Measurements from ENCODE around the gene ACSS3.

Gene ACSS3, protein sequence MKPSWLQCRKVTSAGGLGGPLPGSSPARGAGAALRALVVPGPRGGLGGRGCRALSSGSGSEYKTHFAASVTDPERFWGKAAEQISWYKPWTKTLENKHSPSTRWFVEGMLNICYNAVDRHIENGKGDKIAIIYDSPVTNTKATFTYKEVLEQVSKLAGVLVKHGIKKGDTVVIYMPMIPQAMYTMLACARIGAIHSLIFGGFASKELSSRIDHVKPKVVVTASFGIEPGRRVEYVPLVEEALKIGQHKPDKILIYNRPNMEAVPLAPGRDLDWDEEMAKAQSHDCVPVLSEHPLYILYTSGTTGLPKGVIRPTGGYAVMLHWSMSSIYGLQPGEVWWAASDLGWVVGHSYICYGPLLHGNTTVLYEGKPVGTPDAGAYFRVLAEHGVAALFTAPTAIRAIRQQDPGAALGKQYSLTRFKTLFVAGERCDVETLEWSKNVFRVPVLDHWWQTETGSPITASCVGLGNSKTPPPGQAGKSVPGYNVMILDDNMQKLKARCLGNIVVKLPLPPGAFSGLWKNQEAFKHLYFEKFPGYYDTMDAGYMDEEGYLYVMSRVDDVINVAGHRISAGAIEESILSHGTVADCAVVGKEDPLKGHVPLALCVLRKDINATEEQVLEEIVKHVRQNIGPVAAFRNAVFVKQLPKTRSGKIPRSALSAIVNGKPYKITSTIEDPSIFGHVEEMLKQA

DNA sequence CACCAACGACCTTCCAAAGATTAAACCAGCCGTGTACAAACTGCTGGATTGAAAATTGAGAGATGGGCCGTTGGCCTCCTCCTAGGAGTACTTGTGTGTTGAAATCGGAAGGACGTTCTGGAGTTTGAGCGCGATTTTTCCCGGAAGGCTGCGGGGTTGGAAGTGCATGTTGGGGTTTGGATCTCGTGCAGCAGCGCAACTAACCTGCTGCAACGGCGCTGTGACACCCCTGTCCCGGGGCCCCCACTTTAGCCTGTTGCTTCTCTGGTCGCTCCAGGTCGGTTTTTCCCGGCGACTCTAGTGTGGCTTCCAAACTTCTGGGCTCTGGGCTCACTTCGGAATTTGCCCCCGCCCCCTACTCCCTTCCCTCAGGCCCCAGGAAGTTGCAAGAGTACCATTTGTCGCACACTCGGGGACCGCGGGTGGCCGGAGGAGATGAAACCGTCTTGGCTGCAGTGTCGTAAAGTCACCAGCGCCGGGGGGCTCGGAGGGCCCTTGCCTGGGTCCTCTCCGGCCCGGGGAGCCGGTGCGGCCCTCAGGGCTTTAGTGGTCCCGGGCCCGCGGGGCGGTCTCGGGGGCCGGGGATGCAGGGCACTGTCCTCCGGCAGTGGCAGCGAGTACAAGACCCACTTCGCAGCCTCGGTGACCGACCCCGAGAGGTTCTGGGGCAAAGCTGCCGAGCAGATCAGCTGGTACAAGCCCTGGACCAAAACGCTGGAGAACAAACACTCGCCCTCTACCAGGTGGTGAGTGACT, at the start of gene ACSS3:
ACSS3 (plus strand) TSS at position 394 of the 756 bp plus-strand sequence; CDS start at position 436, 42 bp downstream.
- TF ChIP-seq, protein P1, sequence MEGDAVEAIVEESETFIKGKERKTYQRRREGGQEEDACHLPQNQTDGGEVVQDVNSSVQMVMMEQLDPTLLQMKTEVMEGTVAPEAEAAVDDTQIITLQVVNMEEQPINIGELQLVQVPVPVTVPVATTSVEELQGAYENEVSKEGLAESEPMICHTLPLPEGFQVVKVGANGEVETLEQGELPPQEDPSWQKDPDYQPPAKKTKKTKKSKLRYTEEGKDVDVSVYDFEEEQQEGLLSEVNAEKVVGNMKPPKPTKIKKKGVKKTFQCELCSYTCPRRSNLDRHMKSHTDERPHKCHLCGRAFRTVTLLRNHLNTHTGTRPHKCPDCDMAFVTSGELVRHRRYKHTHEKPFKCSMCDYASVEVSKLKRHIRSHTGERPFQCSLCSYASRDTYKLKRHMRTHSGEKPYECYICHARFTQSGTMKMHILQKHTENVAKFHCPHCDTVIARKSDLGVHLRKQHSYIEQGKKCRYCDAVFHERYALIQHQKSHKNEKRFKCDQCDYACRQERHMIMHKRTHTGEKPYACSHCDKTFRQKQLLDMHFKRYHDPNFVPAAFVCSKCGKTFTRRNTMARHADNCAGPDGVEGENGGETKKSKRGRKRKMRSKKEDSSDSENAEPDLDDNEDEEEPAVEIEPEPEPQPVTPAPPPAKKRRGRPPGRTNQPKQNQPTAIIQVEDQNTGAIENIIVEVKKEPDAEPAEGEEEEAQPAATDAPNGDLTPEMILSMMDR (IDR thresholded peaks at IDR 0.05) = no peak

DNA sequence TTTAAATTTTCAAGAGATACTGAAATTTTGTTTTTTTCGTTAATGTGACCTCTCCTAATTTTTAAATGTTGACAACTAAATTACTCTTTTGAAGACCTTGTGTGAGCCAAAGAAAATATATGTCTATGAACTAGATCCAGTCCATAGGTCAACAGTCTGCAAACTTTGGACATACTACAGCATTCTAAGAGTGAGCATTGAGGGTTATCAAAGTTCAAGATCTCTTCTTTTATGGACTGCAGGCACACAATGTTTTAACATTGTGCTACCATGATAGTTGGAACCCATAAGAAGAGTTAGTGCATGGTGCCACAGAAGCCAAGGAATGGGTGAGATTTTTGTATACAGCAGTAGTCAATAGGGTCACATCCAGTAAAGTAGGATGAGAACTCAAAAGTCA, 43.0 kb upstream of the ACSS3 start:
- TF ChIP-seq, protein P1 (IDR thresholded peaks at IDR 0.05) = no peak

GRCh38 chr12:81039231-81039630, 38.6 kb upstream of the ACSS3 start:
- TF ChIP-seq, protein P1 (IDR thresholded peaks at IDR 0.05) = no peak

- TF ChIP-seq, protein P1 (IDR thresholded peaks at IDR 0.05) = no peak
These were observed 33.7 kb upstream of the ACSS3 start for GRCh38 chr12:81043979-81044740.

GRCh38 chr12:81070846-81071245, 7.0 kb upstream of the ACSS3 start:
- TF ChIP-seq, protein P1 (IDR thresholded peaks at IDR 0.05) = no peak

- TF ChIP-seq, protein P1 (IDR thresholded peaks at IDR 0.05) = no peak
These were observed 2.3 kb upstream of the ACSS3 start for GRCh38 chr12:81075539-81075938.

DNA sequence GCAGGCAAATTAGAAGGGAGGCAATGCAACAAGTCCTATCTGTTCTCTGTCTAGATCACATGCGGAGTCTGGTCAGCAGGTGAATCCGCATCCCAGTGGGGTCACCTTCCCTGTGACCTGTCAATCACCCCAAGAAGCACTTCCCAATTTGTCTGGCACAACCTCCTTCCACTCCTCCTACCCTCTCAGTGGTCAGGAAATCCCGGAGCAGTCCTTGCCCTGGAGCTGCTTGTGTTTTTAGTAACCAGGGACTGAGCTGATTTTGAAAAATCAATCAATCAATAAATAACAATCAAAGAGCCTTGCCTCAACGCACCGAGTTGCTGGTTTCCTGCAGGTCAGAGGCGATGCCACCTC, 572 bp upstream of the ACSS3 start:
- TF ChIP-seq, protein P1 (IDR thresholded peaks at IDR 0.05) = no peak

Data from LNCAP (cell line).